Activated CD8-positive, alpha-beta memory T cell treated with anti-CD3 and anti-CD28 coated beads, Interleukin-2, amount 50 U/mL, for 24 hours (primary cell): ENCODE measurements around the gene HAAO.

Experiments used
- DNase-seq: peaks from one replicate; pipeline ENCODE4 v3.0.0-alpha.2; 2020; ENCODE audit errors: extremely low read depth

HAAO gene

DNA sequence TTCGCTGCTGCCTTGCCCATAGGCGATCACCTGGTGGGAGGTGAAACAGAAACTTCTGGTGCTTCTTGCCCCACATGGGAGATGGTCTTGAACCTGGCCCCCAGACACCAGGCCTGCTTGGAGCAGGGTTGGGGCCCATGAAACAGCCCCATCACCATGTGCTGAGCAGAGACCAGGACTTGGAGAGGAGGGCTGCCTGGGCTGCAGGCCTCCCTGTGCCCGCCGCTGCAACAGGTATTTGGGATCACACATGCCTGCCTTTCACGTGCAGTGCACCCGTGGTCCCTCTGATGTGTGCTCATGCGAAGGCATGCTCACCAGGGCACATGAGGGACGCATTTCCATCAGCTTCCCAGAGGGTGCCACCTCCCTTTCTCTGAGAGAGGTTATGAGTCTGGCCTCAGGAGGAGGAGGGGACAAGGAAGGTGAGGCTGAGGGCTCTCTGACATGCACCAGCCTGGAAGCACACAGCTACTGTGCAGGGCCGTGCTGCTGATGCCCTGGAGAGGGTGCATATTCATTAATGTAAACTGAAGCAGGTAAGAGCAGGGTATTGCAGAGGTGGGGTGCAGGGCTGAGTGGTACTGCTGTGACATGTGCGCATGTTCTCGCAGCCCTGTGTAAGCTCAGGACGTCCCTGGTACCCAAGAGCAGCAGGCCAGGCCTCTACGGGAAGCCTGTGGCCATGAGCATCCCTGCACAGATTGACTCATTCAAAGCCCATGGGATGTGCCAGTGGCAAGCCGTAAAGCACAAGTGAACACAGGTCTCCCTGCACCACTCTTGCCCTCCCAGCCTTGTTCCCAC, 24.3 kb downstream of the HAAO start:
- no peak for DNase-seq

DNA sequence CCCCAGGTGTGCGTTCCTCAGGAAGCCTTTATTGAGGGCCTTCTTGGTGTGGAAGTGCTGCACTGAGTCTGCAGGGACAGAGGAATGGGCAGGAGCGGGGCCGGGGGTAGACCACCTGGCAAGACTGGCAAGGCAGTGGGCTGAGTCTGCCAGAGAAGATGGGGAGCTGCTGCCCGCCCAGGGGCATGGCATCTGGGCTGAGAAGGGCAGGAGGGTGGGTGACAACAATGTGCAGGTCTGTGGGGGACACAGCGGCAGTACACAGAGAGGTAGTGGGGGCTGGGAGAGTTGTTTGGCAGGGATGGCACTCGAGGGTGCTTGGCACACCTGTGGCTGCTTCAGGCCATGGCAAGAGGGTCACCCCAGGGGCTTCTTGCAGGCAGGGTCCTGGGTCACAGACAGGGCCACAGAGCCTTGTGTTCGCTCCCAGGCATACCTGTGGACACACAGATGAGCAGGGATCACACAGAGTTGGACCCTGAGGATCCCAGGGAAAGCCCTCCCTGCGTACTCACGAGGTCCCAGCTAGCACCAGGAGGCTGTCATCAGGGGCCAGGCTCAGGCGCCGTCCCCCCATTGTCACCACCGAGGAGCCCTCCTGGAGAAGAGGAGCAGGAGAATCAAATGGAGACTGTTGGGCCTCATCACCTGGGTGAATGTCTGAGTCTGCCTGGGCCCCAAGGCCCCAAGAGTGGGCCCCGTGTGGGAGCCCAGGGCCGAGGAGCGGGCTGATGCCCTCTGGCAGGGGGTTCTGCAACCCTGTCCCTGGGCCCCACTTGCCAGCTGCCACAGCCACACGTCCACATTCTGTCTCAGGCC, 25.1 kb downstream of the HAAO start:
- no peak for DNase-seq

DNA sequence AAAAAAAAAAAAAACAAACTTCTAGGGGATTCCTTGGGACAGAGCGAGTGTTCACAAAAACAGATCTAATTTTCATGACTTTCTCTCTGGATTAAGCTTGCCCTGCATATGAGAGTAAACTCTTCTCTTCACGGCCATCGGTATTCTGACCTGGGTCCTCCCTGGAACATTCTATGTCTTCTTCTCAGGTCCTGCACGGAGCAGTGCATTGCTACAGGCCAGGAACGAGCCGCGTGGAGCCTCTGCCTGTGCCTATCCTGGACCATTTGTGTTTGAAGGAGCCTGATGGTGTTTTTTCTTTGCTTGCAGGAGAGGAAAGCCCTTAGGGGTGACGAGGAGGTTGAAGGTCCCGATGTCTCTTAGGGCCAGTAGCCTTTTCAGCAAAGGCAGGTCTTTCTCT, 26.7 kb downstream of the HAAO start:
- DNase-seq, result no peak

DNA sequence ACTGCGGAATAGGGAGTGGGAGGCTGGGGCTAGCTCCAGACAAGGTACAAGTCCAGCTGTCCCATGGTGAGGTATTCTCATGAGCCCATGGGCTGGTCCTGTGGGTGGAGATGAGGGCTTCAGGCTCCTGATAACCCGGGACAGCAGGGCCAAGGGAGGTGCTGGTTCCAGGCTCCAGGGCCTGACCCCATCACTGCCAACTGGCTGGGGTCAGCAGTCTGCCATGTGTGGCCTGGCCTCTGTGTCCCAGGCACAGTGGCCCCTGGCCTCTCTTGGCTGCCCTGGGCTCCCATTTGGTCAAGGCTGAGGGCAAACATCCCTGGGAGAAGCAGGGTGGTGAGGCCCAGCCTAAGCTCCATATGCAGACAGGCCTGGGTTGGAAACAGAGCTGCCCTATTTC, 27.5 kb downstream of the HAAO start:
- DNase-seq, result no peak

DNA sequence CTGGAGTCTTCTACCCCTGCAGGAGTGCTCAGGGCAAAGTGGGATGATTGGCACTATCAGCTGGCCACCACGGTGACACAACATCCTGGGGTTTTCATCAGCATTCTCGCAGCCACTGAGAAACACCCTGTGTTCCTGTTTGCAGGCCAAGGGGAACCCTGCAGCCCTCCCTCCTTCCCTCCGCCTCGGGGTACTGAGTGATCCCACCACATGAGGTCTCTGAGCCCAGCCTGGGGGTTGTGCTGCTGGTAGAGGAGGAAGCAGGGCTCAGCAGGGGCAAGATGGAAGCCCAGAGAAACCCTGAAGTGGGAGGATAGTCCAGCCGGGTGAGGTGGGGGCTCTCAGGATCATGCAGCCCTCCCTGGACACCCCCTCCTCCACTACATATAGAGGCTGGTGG, 28.3 kb downstream of the HAAO start, which contains the start of gene OXER1:
Gene OXER1, minus strand, starts transcription at position 40 of the 400 bp plus-strand sequence. CDS start 73 bp downstream, outside the sequence.
- DNase-seq, result no peak

DNA sequence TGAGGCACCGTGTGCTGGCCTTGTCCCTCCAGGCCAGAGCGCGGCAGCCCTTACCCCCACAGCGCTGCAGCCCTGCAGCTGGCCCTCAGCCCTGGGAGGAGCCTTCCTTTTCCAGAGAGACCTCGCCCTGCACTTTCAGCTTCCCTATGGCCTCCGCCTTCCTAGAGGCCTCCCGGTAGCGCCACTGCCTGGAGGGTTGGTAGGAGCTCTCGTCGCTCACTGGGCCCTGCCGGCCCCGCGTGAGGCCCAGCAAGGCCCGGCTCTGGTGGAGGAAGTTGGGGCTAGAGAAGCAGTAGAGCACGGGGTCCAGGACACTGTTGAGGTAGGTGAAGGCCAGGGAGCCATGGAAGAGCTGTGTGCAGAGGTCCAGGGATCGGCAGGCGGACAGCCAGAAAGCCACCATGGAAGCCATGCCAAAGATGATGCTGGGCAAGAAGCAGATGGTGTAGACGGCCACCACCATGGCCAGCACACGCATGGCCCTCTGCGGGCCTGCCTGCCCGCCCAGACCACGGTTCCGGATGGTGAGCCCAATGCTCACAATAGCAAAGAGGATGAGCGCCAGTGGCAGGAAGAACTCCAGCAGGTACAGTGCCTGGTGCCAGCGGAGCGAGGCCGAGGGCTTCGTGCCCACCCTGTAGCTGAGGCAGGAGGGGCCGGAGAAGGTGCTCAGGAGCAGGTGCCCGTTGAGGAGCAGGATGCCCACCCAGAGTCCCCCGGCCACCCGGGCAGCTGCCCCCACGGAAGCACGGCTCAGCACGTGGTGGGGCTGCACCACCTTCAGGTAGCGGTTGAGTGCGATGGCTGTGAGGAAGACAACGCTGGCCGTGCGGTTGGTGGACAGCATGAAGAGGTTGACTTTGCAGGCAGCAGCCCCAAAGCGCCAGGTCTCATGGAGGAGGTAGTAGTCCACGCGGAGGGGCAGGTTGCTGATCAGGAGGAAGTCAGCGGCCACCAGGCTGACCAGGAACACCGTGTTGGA, 29.3 kb downstream of the HAAO start:
- no peak for DNase-seq

DNA sequence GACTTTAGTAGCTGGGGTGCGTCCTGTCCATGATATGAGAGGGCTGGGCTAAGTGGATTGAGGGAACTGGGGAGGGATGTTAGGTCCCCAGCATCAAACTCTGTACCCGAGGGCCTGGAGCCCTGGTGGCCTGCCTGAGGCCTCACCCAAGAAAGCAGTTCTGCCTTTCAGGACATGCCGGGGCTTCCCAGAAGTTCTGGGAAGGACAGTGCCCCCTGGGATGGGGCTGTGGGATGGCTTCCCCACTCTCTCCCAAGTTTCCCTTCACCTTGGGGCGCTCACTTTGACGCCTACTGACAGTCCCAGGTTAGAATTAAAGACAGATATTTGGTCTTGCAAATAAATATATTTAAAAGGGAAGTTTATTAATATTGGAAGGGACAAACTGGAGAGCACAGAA, 30.2 kb downstream of the HAAO start:
- DNase-seq, result no peak

DNA sequence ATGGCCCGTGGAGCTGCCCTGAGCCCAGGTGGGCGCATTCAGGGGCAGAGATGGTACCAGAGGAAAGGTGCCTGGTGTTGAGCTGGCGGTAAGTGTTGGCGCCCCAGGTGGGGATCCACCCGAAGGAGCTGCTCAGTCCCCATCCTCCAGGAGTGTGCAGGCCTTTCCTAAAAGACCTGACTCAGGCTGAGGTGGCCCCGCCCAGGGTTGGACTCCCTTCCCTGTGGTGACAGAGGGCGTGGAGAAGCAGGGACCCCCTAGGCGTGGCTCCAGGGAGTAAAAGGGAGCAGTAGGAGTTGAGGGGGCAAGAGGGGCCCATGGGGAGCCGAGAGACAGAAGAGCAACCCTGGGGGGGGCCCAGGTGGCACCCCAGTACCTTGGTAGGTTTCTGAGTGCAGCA, 30.8 kb downstream of the HAAO start:
- no peak for DNase-seq

DNA sequence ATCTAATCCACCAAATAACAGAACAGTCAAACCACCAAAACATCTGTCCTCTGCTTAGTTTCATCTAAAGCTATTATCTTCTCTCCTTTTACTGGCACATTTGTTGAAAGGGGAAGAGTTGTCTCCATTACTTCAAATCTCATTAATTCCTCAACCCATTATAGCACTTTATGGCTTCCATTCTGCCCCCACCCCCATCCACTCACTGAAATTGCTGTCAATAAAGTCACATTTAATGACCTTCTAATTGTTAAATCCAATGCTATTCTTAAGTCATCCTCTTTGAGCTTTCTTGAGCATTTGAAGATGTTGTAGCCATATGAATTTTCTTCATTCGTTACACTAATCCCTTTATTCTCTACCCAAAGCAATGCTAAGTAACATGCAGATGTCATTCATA, 33.6 kb downstream of the HAAO start:
- no peak for DNase-seq

DNA sequence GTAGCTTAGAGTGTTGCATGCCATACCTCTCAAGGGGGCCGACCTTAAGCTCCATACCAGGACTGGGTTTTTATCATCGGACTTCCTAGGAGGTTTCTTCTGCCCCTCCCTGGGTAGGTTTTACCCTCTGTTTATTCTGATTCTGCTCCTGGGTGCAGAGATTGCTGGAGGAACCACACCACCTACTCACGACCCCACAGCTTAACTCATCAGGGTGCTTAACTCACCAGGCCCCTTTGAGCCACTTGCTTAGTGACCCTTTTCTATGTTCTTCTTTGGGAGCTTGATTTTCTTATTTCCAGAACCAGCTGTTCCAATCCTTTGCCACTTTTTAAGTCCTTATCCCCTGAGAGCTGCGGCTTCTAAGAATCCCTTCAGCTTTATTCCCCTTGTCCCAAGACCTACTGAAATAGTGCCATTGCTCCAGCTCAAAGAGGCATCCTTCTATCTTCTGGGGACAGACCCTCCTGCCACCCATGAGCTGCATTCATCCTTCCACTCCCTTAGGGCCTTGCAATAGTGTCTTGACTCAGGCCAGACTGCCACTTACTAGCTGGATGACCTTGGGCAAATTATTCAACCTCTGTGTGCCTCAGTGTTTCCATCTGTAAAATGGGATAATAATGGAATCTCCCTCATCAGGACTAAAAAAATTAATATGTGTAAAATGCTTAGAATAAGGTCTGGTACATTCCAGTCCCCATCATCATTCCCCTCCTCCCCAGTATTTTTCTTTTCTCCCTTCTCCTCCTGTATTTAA, 34.2 kb downstream of the HAAO start:
- no peak for DNase-seq

DNA sequence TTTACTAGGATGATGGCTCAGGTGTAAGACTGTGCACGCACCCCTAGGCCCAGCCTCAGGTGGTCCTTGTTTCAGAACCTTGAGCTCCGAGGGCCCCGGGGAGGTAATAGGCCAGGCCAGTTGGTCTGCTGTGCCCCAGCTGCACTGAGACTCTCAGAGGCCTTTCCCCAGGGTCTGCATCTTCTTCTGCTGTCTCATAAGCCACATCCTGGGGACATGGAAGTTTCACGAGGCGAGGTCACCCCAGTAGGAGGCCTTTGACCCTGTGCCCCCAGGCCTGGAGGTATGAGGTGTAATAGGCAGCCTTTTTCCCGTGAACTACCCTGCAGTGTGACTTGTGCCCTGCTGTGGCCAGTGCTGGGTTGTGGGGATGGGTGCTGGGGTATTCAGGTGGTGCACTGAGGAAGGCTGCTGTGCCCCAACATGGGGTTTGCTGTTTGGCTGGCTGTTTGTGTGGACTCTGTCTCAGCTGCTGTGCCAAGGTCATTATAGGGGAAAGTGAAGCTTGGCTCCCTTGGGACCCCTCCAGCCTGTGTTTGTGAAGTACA, 35.3 kb downstream of the HAAO start:
- no peak for DNase-seq

DNA sequence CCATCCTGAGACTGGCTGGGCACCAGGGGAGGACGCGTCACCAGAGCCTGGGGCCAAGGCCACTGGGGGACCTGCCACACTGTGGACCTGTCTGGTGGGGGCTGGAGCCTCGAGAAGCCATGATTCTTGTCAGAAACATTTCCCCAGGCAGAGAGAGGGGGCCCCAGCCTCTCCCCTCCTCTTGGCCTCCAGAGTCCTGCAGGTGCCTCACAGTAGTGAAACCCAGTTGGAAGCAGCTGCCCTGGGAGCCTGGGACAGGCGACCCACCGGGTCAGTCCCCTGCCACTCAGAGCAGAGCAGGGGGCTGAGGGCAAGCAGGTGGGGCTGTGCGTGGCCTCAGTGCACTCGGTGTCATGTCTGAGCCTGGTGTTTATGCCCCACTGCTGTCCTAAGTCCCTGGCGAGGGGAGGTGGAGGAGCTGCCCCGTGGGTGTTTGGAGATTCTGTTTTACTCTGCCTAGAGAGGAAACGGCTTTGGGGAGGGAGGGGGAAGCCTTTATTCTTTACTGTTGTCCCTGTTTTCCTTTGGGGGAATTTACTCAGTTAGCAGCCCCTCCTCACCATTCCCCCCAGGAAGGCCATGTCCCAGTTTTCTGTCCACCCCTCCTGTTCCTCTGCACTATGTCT, 36.1 kb downstream of the HAAO start:
- DNase-seq, result no peak

DNA sequence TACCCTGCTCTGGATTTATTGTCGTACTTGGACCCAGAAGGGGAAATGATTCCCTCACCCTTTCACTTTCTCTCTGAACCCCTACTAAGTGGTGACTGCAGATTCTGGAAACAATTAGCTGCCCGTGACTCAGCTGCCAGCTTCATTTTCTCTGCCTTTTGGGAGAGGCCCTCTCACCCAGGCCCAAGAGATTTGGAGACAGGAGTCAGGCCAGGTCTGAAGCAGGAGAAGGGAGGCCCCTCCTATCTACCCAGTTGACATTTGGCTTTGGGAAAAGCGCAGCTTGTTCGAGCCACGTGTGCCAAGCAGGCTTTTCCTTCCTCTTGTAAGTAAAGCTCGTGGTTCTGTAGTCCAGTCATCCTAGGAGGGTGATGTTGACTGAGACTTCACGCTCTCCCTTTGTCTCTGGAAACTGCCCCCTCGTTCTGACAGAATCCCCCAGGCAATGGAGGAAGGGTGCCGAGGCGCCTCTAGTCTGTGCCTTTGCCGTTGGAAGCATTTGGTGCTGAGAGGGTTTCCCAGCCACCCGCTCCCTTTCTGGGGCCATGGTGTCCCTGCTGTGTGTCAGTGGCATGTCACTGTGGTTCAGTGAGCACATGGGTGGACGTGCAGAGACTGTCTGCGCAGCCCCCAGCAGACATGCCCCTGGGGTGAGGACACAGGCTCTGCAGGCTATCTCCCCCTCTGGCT, 37.0 kb downstream of the HAAO start:
- DNase-seq, result no peak

DNA sequence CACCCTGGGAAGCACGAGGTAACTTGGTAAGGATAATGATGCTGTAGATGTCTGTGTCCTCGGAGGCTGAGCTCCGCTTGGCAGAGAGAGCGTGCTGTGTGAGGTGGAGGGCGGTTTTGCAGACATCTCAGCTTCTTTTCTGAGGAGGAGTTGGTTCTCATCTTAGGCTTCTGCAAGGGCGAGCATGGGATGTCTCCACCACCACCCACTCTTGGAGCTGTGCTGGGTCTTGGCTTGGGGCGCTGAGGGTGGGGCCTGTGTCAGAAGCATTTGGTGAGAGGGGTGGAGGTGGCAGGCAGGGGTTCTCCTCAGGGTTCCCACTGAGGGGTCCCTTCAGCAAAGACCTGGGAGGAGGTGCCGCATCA, 37.6 kb downstream of the HAAO start:
- no peak for DNase-seq

DNA sequence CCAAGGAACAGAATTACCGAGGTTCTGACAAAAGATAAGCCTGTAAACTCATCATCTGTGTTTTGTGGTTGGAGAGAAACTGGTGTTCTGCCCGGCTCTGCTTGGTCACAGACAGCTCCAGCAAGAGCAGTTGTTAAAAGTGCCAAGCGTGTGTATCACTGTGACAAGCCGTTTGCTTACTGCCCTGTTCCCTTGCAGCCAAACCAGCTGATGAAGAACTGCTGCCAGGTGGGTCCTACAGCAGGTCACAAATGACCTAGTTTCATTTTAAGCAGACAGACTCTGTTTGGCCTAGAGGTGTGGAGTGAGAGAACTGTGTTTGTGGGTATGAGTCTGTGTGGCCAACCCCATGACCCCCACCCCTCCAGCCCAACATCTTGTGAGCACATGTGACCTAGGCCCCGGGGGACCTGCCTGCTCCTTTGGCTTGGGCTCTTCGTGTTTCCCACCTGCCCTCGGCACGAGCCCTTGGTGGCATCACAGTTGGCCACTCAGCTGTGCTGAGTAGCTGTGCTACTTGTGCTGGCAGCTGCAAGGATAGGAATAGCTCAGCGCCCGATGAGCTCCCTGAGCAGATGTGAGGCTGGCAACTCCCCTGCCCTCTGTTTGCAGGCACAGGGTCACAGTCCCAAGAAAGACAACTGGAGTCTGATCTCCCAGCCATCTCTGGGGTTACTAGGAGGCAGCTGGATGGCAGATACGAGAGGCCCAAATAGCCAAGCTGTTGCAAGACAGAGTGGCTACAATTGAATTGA, 38.2 kb downstream of the HAAO start:
- no peak for DNase-seq

DNA sequence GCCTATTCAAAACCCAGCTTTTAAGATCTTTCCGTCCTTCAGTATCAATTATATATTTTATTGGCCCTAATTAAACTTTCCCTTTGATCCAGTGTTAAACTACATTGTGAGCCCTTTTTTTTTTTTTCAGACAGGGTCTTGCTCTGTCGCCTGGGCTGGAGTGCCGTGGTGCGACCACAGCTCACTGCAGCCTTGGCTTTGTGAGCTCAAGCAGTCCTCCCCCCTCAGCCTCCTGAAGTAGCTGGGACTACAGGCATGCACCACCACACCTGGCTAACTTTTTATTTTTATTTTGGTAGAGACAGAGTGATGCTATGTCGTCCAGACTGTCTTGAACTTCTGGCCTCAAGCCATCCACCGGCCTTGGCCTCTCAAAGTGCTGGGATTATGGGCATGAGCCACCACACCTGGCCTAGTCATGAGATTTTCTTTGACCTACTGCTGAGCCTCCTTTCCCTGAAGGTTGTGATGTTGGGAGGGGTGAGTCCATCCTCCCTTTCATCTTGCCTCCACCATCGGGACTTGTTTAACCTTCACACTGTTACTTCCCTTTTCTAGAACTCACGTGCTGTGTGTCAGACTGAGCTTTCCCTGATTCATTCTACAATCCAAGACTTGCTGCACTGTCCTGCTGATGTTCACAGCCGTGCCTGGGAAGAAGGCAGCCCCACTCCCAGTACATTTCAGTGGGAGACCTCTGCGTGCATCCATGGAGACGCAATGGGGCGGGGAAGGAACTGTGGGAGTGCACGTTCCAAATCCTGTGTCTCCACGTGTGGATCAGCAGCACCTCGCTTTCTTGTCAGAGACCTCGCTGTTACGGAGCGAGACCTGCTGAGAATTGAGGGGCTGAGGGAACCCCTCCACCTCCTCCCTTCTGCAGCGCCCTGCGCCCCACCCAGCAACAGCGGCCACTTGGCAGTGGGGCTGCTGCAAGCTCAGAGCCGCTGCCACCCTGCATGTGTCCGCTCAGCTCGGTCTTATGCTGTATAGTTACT, 39.3 kb downstream of the HAAO start:
- no peak for DNase-seq

DNA sequence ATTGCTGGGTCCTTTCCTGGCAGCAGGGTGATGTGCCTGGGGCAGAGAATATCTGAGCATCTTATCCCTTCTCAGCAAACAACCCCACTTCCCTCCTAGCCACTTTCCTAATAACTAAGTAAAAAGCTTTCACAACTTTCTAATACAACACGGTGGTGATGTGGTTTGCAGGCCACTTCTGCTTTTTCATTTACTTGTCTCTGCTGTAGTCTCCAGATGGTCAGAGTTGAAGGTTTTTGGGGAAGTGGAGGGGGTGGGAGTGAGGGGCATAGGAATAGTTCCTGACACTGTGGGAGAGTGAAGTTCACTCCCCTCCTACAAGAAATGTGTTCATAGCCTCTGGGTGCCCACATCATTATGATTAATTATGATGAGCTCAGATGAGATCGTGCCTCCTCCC, 40.1 kb downstream of the HAAO start:
- no peak for DNase-seq

DNA sequence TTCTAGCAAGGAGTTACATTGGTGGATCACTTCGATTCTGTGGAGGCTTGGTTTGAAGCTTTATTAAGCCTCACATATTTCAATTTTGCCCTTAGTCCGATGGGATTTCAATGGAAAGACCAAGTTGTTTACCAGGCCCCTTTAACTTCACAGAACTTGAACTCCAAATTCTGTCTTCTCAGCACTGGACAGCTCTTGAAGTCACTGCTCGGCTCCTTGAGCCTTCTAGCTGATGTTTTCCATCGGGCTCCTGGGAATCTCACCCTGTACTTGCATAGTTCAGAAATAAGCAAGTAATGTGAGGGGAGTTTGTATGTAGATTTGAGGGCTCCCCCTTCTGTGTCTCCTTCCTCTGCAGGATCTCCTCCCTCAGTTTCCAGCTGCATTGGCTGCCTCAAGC, 43.5 kb downstream of the HAAO start:
- DNase-seq, result no peak
